Placental pericyte (primary cell): ENCODE data around the gene TFDP2. TPM values are rescaled to one million over a fixed set of nuclear protein-coding genes. Genes with fewer than 3 reads are reported as not detected.

Experiments used
- small RNA-seq: library from RNA; depleted of rRNA; stranded (forward); fragments of <200 nt; gene quantifications from one replicate; pipeline ENCODE3, GENCODE V24; 2012; ENCODE audit warnings: low replicate concordance
- total RNA-seq: library from RNA; depleted of rRNA; stranded (reverse); fragments of >200 nt; gene quantifications from 2 replicates; pipeline ENCODE4 v1.2.3, GENCODE V29; 2012

The TFDP2 gene
- total RNA-seq = 17.1 and 18.2 TPM in 2 replicates

GRCh38 chr3:142148792-142149672 is at the start of gene TFDP2:
TFDP2 (minus strand) TSS chr3:142149544; CDS start chr3:142101749, 47,795 bp downstream.

Small RNAs within 50 kb of the gene (small RNA-seq; reads per million reads assigned to genes)
- not detected for gene RNU6-425P
- gene RNU6-509P = 0.29 reads per million

Other genes starting within 250 kb of the TFDP2 start
- 9.6 and 17.0 TPM in 2 replicates for gene GK5, start 76.0 kb upstream of the TFDP2 start, total RNA-seq